ENCODE data around the gene NEUROD4.

DNA sequence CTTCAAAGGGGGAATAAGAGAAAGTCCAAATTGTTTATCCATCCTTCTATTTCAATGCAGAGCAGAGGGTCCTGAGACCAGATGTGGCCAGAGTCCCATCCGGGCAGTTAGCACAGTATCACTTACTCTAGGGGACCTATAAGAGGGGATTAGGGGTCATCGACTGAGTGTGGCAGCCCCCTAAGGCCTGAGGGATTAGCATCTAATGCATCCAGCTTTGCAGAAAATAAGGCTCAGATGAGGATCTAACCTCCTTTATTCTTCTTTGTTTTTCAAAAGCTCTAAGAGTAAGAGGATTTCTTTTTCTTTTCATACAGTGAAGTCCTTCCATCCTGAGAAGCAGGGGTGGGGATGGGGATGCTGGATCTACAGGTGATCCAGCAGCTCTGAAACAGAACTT lies 43.5 kb downstream of the NEUROD4 start:
- TF ChIP-seq, protein P1, sequence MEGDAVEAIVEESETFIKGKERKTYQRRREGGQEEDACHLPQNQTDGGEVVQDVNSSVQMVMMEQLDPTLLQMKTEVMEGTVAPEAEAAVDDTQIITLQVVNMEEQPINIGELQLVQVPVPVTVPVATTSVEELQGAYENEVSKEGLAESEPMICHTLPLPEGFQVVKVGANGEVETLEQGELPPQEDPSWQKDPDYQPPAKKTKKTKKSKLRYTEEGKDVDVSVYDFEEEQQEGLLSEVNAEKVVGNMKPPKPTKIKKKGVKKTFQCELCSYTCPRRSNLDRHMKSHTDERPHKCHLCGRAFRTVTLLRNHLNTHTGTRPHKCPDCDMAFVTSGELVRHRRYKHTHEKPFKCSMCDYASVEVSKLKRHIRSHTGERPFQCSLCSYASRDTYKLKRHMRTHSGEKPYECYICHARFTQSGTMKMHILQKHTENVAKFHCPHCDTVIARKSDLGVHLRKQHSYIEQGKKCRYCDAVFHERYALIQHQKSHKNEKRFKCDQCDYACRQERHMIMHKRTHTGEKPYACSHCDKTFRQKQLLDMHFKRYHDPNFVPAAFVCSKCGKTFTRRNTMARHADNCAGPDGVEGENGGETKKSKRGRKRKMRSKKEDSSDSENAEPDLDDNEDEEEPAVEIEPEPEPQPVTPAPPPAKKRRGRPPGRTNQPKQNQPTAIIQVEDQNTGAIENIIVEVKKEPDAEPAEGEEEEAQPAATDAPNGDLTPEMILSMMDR (IDR thresholded peaks at IDR 0.05), result no peak
- TF ChIP-seq POLR2A (IDR thresholded peaks at IDR 0.05), result no peak
